Activated T-cell treated with anti-CD3 and anti-CD28 coated beads, Interleukin-2, amount 50 U/mL, for 48 hours (primary cell): ENCODE measurements around the gene PLXNA4.

ENCODE experiments used
- DNase-seq, 2 experiments: peaks; one replicate each; pipeline ENCODE4 v3.0.0-alpha.2; 2020

Gene PLXNA4

DNA sequence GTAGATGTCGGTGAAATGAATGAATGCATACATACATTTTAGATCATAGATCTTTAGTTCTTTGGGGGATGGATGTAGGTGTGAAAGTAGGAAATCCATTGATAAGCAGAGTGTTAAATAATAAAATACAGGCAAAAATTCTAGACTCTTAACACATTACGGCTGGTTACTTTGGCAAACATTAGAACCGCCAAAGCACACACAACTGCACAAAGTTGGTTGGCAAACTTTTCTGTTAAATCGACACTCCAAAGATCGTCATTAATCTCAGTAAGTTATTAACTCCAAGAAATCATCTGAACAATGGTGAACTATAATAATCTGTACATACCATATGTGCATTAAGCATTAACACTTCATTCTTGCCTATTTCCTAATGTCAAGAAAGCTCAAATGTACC, 231.2 kb downstream of the PLXNA4 start:
- DNase-seq: no peak

DNA sequence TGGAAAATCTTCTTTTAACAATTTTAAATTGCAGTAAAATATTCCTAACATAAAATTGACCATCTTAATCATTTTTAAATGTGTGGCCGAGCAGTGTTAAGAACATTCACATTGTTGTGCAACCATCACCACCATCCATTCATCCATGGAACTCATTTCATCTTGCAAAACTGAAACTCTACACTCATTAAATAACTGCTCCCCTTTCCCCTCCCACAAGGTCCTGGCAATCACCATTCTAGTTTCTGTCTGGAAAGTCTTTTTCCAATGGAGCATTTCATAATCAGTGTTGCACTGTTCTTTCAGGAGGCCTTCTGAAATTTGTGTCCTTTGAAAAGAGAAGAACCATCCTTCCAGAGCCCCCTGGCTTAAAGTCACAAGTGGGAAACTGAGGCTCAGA, 233.1 kb downstream of the PLXNA4 start:
- no peak for DNase-seq

DNA sequence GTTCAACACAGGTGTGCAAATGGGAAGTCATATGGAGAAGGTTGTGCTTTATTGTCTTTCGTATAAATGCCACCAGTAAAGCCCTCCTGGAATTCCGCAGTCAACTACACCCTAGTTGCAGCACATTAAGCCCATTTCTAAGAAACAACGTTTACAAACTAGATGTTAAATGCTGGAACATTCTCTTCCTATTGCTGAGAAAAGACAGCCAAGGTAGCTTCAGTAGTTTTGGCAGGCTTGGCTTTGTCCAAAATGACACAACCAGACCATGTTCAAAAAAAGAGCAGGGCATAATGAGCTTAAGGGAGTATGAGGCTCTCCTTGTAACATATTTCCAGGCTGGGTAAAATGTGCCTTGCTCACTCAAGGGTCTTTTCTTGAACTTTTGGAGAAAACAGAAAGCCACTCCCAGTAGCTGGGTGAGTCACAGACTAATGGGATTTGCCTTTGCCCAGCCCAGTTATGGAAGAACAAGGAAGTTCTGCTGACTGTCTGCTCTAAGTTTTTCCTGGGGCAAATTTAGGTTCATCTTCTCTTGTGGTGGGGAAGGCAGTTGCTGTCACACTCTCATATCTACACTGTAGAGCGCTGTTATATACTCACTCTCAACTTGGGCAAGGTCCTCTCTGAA, 238.7 kb downstream of the PLXNA4 start:
- DNase-seq: no peak

DNA sequence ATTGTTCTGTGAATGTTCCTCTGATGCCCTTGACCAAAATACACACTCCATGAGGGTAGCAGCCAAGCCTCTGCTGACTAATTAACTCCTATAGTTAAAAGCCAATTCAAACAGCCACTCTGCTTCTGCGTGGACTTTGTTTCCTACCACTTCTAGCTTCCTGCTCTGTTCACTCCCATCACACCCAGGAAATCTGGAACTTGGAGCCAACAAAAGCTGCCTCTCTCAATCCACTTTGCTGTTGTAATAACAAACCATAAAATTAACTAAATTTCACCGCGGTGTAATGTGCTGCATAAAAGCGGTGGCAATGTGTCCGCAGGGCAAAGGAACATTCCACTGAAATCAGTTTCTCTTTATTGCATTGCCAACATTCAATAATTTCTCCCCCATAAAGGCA, 239.5 kb downstream of the PLXNA4 start:
- no peak for DNase-seq

DNA sequence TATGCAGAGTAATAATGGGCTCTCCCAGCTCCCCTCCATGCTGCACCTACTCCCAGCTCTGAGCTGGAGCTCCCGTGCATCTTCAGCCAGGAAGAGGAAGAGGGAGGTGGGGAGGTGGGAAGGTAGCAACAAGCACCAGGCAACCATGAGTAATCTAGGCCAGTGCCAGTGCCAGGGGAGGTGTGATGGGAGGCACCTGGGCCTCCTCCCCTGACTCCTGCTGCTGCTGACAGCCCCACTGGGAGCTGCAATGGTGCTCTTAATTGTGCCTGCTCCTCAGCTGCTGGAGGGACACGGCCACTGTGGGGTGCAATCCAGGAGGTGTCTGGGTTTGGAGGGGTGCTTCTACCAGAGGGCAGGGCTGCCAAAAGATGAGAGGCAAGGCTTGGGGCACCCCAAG, 243.0 kb downstream of the PLXNA4 start:
- DNase-seq: no peak

DNA sequence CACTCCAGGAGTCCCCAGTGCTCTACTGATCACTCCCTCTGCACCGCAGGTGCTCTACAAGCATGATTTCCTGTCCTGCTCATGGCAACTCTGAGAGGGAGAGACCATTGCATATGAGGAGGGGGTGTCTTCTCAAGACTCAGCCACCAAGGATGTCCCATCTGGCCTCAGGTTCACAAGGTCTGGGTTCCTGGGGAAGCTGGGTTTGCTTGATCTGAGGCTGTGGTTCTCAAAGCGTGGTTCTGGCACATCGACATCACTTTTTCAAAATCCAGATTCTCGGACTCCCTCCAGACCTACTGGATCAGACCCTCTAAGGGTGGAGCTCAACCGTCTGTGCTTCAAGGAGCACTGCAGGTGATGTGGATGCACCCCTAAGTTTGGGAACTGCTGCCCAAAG, 247.5 kb downstream of the PLXNA4 start:
- no peak for DNase-seq

DNA sequence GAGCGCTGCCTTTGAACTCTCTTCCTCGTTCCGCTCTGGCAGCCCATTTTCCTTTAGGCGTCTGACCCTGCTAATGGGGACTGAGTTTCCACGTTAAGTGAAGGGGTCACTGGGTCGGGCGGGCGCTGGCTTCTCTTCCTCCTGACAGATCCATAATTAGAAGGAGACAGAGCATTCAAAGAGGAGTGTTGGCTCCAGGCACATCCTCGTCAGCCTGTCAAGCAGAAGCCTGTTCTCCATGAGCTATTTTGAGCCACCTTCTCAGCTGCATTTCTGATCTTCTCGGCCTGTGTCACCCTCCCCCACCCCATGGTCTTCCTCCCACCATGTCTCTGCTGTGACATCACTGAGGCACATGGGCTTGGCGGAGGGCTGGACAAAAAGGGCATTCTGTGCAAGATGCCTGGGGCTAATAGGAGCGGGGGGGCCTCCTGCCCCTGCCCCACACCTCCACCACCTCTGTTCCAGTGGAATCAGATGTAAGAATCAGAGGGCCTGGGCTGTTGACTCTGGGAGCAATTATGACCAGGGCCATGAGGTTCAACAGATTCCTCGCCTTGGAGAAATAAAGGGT, 248.1 kb downstream of the PLXNA4 start:
- DNase-seq: no peak

DNA sequence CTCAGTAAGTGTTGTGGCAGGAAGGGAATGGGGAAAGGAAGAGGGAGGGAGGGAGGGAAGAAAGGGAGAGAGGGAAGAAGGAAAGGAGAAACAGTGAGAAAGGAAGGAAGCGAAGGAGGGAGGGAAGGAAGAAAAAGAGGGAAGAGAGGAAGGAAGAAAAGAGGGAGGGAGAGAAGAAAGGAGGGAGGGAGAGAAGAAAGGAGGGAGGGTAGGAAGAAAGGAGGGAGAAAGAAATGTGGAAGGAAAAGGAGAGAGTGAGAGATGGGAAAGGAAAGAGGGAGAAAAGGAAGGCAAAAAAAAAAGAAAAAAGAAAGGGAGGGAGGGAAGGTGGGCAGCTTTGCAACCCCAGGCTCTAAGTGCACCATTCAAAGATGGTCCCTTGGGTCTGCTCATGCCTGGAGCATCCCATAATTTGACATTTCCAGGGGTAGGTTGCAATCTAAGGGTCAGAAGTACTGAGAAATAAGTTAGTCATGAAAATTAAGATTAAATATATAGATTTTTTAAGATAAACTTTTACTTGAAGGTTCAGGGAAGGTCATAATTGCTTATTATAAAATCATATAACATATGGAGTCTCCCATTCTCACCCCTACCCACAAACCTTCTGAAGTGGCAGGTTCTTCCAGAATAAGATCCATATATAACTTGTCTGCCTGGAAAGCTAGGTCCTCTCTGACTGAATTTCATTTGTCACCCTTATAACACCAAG, 249.2 kb downstream of the PLXNA4 start:
- DNase-seq: no peak

DNA sequence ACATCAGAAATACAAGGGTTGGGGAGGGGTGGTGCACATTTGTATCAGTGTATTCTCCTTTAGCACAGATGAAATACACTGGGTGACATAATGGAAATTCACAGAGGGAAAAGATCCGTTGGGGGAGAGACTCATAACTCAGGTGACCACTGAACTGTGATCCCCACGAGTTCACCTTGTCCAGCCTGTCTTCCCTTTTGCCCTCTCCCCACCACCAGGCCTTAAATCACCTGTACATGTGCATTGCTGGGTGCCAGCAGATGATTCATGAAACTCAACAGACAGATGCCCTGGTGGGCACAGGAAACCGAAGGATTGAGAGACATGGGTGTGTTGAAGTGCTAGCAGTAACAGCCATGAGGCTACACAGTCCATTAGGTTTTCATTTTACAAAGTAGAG, 253.3 kb downstream of the PLXNA4 start:
- DNase-seq: no peak

DNA sequence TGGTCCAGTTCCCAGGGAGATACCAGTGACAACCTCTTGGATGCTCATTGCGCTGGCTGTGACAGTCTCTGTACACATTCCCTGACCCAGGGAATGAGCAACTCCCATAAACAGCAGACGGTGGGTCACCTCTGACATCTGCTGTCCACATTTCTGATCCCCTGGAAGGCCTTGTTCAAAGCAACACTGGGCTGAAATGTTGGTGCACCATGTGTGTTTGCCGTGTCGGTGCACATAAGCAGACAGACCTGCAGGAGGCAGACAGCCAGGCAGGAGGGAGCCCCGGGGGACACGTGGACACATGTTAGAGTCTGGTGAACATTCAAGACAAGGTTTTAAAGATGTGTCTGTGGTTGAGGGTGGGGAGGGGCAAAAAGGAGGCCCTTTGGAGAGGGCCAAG, 254.9 kb downstream of the PLXNA4 start:
- no peak for DNase-seq

DNA sequence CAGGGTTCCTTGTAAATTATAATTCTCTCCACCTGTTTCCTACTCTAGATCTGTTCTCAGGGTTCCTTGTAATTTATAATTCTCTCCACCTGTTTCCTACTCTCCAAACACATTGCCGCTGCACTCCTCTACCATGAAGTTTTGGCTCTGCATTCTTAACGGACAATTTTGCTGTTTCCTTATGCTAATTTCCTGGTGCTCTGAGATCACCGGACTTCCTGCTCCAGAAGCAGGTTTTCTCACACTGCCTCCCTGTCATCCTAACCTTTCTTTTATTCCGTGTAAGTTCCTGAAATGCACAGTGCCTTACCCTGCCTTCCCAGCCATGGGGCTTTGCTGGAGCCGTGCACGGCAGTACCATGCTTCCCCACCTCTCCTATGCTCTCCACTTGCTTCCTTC, 256.8 kb downstream of the PLXNA4 start:
- DNase-seq: no peak

DNA sequence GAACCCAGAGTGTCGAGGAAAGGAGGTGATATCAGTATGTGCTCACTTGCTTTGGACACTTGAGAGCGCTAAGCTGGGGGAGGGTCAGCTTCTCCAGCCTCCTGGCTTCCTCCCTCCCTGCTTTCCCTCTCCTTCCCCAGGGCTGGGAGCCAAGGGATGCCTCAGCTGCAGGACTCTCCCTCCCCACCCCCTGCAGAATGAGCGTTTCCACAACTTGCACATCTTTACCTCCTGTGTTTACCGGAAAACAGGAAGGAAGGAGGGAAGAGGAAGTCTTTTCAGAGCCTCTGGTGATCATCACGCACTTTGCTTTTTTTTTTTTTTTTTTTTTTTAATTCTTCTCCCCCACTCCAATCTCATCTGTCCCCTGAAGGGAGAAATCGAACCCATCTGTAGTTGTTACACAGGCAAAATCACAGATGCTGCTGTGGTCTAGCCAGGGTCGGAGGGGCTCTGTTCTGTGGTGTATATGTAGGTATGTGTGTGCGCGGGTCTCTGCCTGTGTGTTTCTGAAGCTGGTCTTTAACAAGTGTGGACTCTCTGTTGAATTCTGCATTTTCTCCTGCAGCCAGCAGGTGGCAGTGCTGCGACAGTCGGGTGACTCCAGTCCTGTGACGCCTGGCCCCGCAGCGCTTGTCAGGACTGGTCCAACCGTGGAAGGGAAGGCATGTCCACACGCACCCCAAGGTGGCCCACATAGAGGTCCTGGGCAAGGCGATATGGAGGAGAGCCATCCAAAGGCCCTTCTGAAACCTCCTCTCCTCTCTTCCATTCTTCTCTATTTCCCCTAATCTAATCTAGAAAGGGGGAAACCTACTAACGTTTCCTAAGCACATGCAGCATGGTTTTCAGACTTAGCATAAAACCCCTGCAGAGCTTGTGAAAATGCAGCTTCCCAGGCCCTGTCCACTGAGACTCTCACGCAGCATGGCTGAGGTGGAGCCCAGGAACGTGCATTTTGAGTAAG, 257.6 kb downstream of the PLXNA4 start:
- peak; percentile 78 to 85 for DNase-seq

DNA sequence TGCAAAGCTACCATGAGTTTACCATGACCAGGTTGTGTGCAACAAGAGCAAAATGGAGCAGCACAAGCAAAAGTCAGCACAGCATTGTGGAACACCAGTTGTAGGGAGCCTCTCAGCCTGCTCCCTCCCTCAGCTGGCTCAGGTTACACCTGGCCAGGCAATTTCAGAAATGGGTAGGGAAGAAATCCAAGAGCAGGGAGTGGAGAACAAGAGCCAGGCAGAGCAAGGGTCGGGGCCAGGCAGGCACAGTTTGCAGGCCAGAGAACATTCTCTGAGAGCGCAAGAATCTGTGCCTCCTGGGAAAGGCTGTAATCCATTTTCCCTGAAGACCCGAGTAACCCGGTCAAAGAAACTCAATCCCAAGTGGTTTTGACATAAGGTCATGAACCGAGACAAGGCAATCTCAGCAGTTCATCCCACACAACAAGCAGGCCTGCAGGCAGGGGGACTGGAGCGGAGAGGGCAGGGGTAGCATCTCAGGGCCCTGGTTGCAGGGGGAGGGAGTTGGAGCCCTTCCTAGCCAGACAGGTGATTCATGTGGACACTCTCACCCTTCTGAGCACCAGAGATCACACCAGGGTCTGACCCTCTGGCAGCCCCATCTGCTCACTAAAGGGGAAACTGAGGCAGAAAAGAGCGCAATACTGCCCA, 258.4 kb downstream of the PLXNA4 start:
- no peak for DNase-seq

DNA sequence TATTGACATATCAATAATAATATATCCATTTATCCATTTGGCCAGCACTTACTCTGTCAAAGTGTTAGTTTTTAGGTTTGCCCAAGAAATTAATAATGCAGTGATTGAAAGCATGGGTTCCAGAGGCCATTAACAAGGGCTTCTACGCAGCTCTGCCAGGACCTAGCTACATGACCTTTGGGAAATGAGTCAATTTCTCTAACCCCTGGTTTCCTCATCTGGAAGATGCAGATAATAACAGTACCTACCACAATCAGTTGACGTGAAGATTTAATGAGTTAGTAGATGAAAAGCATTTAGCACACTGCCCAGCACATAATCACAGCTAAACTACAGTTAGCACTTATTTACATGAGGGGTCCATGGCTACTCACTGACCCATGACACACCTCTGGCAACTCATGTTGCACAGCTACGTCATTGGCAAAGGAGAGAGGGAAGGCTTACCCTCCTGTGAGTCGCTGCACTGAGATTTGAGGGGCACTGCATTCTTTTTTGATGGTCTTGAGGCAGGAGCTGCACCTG, 263.7 kb downstream of the PLXNA4 start:
- no peak for DNase-seq

DNA sequence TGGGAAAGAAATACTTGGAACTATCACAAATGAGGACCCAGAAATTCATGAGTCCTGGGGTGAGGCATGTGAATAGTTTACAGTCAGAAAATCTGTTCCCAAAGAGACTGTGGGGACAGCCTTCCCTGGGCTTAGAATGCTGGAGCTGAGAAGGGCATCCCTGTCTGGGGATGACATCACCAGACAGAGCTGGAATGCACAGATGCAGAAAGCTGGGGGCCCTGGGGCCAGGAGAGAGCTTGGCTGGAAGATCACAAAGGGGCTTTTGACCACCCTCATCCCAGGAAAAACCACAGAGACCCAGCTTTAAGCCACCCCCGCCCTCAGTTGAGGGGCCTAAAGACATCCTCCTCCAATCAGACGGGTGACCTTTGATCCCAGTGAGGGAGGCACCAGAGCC, 264.5 kb downstream of the PLXNA4 start:
- DNase-seq: no peak

DNA sequence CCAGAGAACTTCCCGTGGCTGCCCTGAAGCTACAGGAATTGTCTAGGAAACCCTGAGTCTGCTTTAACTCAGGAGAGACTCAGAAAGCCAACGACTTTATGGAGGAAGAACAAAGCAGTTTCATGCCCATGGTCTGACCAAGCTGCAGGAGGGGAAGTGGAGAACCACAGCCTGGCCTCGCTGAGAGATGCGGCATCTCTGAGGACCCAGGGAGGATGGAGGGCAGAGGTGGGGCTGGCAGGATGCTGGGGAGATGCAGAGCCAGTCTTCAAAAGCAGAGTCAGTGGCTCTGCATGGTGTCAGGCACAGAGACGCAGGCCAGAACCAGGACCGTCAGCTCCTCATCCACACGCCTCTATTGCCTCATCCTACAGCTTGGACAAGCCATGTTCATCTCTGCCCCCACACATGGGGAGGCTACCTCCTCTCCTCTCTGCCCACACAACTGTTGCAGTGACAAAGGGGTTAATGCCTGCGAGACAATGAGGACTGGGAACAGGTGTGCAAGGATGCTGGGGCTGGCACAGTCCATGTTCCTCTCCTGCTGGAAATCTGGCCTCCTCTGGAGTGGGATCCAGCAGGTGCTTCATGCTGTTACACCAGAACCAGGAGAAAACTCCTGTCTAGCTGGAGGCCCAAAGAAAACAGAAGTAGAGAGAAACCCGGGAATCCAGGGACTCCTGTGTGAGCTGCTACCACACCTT, 267.0 kb downstream of the PLXNA4 start:
- DNase-seq: no peak

DNA sequence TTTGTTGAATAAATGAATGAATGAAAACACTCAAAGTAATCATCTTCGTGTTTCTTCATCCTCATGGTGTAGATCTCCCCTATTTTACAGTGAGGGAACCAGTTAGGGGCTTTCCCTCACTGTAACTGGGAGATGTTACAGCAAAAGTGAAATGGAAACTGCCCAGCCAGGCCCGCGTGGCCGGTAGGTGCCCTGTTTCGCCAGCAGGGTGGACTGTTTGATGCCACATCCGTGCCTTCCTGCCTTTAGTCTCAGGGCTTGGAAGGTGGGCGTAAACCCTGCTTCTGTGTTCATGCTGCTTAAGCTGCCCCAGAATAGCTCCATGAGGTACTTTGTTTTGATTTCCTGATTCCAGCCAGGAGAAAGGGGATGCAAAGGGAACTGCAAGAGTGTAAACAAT, 268.8 kb downstream of the PLXNA4 start:
- DNase-seq: no peak

DNA sequence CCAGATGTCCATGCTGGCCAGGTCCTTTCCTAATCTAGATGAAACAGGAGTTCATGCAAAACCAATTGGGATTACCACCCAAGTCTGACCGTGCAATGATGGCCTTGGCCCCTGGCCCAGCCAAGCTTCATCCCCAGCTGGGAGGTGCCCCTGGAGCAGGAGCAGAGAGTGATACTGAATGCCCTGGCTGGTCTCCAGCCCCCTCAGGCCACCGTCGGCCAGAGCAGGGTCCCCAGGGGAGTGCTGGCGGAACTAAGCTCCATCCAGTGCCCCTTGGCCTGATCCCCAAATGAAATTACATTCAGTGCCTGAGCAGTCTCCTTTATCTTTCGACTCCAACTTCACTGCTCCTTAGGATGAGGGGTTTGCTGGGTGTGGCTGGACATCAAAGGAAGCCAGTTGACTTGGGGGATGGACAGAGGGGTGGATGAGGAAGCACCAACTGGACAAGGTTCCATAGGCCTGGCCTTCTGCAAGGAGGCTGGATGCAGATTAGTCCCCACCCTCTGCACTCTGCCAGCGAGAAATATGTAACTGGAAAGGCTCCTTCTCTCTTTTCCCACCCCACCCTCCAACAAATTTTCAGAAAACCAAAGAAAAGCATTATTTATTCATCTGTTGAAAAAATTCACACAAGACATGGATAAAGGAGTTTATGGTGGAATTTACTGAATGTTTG, 275.5 kb downstream of the PLXNA4 start:
- DNase-seq: no peak

DNA sequence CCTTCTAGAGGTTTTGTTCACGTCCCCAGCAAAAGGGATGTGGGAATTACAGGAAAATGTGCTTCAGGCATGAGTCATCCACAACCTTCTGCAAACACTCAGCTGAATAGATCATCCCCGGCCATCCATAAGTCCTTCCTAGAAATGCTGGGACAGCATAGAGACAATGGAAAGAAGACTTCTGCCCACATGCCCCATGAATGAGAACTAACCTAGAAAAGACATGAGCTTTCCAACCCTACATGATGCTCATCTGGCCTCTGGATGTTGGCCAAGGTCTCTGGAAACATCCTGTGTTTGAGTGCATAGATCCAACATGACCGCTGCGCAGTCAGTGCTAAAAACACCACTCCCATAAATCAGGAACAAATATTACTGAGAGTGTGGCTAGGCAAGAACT, 277.5 kb downstream of the PLXNA4 start:
- no peak for DNase-seq

DNA sequence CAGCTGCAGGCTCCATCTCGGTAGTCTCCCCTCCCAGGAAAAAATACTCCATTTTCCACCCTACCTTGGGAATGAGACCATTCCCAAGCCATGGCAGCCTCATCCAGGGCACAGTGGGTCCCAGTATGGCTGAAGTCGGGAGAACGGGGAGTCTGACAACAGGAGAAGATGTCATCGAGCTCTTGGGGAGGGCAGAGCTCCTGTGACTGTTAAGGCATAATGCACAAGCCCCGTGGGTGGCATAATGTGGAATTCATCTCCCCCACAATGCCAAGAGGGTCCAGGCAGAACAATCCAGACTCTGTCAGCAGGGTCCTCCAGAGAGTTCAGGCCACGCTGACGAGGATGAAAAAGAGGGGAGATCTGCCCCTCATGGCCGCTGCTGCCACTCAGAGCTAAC, 279.4 kb downstream of the PLXNA4 start:
- DNase-seq: no peak

DNA sequence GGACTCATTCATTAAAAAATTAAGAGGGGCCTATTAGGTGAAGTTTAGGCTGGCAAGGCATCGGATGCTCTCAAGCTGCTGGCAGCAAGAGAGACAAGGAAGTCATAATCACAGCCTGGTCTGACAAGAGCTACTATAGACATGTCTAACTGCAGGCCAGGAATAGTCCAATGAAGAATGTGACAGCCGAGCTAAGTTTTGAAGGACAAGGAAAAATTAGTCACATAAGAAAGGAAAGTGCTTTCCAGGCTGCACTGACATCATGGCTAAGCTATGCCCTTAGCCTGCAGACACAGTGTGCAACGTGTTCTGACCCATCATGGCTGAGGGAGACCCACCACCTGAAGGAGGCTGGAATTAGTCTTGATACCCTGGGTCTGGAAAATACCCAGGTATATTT, 281.1 kb downstream of the PLXNA4 start:
- no peak for DNase-seq
